Colonic mucosa (tissue), 4 donors: ENCODE results near the gene MCC. TPM values are rescaled to one million over a fixed set of nuclear protein-coding genes. Genes with fewer than 3 reads are reported as not detected.

Source experiments
- DNase-seq: peaks from one replicate; pipeline ENCODE4 v3.0.0-alpha.2; 2020
- H3K27ac ChIP-seq: fragments of 200-600 bp; one replicate; pipeline ENCODE4 v1.8.0; 2021
- H3K27me3 ChIP-seq: fragments of 200-600 bp; one replicate; pipeline ENCODE4 v1.8.0; 2021
- H3K36me3 ChIP-seq: fragments of 200-600 bp; one replicate; pipeline ENCODE4 v1.8.0; 2021
- H3K4me1 ChIP-seq: fragments of 200-600 bp; one replicate; pipeline ENCODE4 v1.8.0; 2021; ENCODE audit warnings: mild to moderate bottlenecking
- H3K4me3 ChIP-seq: fragments of 200-600 bp; one replicate; pipeline ENCODE4 v1.8.0; 2021
- H3K9ac ChIP-seq, 2 donors: one replicate each; pipeline ENCODE4 v1.7.0; 2013; ENCODE audit warnings: control low read depth in 2 of 2, low read depth in 2 of 2, low read length in 2 of 2
- H3K9me3 ChIP-seq: fragments of 200-600 bp; one replicate; pipeline ENCODE4 v1.8.0; 2021
- CTCF ChIP-seq: fragments of 200-600 bp; IDR thresholded peaks from one replicate; pipeline ENCODE4 v1.8.0; 2022; ENCODE audit warnings: antibody characterized with exemption, mild to moderate bottlenecking
- intact Hi-C: fragments of 100-400 bp; cut with DNase I; formaldehyde crosslinking; loops from one replicate; pipeline ENCODE4 v1.14.1; 2022
- total RNA-seq, 2 donors: library from RNA; stranded (reverse); fragmentation: NEBNext Ultra II Directional in 1 of 2; extraction: Animal tissue kit (Norgen Biotek cat#: 25700) in 1 of 2; gene quantifications; one replicate each; pipeline ENCODE4 v1.2.1, GENCODE V29; 2021
- donor health status: healthy.
- donor health status: DM: no; HTN: no; CAD: no.
- donor health status: DM: no; HTN: no; CAD: no.

Gene MCC
- total RNA-seq, 2 donors from 2014 or later: 1.9 to 3.1 TPM

GRCh38 chr5:113150221-113150620, 338.0 kb downstream of the MCC start:
- TF ChIP-seq CTCF: no peak
- no peaks in the 10 kb centered on the region for H3K4me1 ChIP-seq
- intact Hi-C loops: no loop called here
- no peak overlapping the region for H3K4me3 ChIP-seq
- DNase-seq: no peak
- no peaks in the 10 kb centered on the region for H3K27me3 ChIP-seq
- H3K36me3 ChIP-seq: no peaks in the 10 kb centered on the region
- H3K9ac ChIP-seq: no peak overlapping the region
- no peaks in the 10 kb centered on the region for H3K9me3 ChIP-seq
- H3K27ac ChIP-seq: no peak overlapping the region

- DNase-seq: no peak
- H3K9ac ChIP-seq: no peak overlapping the region
- no peak overlapping the region for H3K4me3 ChIP-seq
- no peaks in the 10 kb centered on the region for H3K4me1 ChIP-seq
- no peaks in the 10 kb centered on the region for H3K27me3 ChIP-seq
- no peak for TF ChIP-seq CTCF
- H3K36me3 ChIP-seq: no peaks in the 10 kb centered on the region
- intact Hi-C loops: no loop called here
- no peak overlapping the region for H3K27ac ChIP-seq
- no peaks in the 10 kb centered on the region for H3K9me3 ChIP-seq
These were observed 340.7 kb downstream of the MCC start for GRCh38 chr5:113147537-113147936.

GRCh38 chr5:113147101-113147508, 341.1 kb downstream of the MCC start:
- no peaks in the 10 kb centered on the region for H3K9me3 ChIP-seq
- H3K27me3 ChIP-seq: no peaks in the 10 kb centered on the region
- no peak overlapping the region for H3K27ac ChIP-seq
- no peak for TF ChIP-seq CTCF
- H3K9ac ChIP-seq: no peak overlapping the region
- H3K36me3 ChIP-seq: no peaks in the 10 kb centered on the region
- H3K4me1 ChIP-seq: no peaks in the 10 kb centered on the region
- no peak for DNase-seq
- intact Hi-C loops: no loop called here
- H3K4me3 ChIP-seq: no peak overlapping the region

- Histone ChIP-seq H3K27ac (no peak overlapping the region), H3K9ac (no peak overlapping the region), H3K4me3 (no peak overlapping the region), H3K9me3 (no peaks in the 10 kb centered on the region), H3K27me3 (no peaks in the 10 kb centered on the region), H3K36me3 (no peaks in the 10 kb centered on the region), H3K4me1 (no peaks in the 10 kb centered on the region)
- intact Hi-C loops: no loop called here
- DNase-seq: no peak
- no peak for TF ChIP-seq CTCF
These were observed 342.4 kb downstream of the MCC start for GRCh38 chr5:113145757-113146387.

GRCh38 chr5:113142186-113142585, 346.1 kb downstream of the MCC start:
- no peak for DNase-seq
- Histone ChIP-seq H3K27me3 (no peaks in the 10 kb centered on the region), H3K4me1 (no peaks in the 10 kb centered on the region), H3K36me3 (no peaks in the 10 kb centered on the region), H3K4me3 (no peak overlapping the region), H3K9ac (no peak overlapping the region), H3K9me3 (no peaks in the 10 kb centered on the region), H3K27ac (no peak overlapping the region)
- no peak for TF ChIP-seq CTCF
- intact Hi-C loops: no loop called here
